Ishikawa (cell line): ENCODE measurements around the gene POLR3E.

Experiments used
- CREB1 ChIP-seq: IDR thresholded peaks from 2 replicates; pipeline ENCODE4 v1.6.1; 2012; ENCODE audit warnings: low read depth
- EP300 ChIP-seq: IDR thresholded peaks from 2 replicates; pipeline ENCODE4 v1.6.1; 2012; ENCODE audit warnings: borderline replicate concordance
- NFIC ChIP-seq: IDR thresholded peaks from 2 replicates; pipeline ENCODE4 v1.6.1; 2012
- TAF1 ChIP-seq: IDR thresholded peaks from 2 replicates; pipeline ENCODE4 v1.6.1; 2012; ENCODE audit warnings: low read depth, mild to moderate bottlenecking
- TF ChIP-seq, protein P1 (sequence below): IDR thresholded peaks from 2 replicates; pipeline ENCODE4 v1.6.1; 2012; ENCODE audit warnings: low read depth, mild to moderate bottlenecking

DNA sequence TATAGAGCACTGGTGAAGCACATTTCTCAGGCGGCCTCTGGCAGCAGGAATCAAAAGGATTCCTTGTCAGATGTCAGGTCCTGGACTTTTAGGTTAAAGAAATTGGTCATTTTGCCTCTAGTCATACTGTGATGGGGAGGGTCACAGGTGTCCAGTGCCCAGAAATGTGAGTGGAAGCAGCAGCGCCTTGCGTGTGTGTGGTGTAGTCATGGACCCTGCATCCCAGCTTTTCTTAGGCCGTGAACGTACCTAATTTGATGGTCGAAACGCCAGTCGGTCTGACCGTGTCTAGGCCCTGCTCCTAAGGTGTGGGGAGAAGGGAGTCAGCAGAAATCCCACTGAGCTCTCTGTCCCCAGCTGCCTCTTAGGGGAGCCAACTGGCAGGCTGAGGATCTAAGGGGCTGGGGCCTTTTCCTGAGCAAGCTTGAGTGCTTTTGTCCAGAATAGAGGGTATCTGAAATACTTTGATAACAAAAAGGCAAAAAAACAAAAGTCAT lies 32.0 kb downstream of the POLR3E start:
- TF ChIP-seq EP300: no peak
- no peak for TF ChIP-seq CREB1
- TF ChIP-seq TAF1: no peak
- TF ChIP-seq, protein P1, sequence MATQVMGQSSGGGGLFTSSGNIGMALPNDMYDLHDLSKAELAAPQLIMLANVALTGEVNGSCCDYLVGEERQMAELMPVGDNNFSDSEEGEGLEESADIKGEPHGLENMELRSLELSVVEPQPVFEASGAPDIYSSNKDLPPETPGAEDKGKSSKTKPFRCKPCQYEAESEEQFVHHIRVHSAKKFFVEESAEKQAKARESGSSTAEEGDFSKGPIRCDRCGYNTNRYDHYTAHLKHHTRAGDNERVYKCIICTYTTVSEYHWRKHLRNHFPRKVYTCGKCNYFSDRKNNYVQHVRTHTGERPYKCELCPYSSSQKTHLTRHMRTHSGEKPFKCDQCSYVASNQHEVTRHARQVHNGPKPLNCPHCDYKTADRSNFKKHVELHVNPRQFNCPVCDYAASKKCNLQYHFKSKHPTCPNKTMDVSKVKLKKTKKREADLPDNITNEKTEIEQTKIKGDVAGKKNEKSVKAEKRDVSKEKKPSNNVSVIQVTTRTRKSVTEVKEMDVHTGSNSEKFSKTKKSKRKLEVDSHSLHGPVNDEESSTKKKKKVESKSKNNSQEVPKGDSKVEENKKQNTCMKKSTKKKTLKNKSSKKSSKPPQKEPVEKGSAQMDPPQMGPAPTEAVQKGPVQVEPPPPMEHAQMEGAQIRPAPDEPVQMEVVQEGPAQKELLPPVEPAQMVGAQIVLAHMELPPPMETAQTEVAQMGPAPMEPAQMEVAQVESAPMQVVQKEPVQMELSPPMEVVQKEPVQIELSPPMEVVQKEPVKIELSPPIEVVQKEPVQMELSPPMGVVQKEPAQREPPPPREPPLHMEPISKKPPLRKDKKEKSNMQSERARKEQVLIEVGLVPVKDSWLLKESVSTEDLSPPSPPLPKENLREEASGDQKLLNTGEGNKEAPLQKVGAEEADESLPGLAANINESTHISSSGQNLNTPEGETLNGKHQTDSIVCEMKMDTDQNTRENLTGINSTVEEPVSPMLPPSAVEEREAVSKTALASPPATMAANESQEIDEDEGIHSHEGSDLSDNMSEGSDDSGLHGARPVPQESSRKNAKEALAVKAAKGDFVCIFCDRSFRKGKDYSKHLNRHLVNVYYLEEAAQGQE: no peak
- no peak for TF ChIP-seq NFIC
